Skeletal muscle satellite cell (primary cell): ENCODE results near the gene LAMTOR4.
"Not testable (repeated sequence)": the region's sequence is repeated elsewhere in the genome, so short reads cannot be mapped to it uniquely, and the experiment has no call there.

Experiments
- H3K27me3 ChIP-seq: 2 replicates; pipeline ENCODE4 v1.7.0; 2013; ENCODE audit warnings: low read length; ENCODE audit not compliant: control insufficient read depth, insufficient read depth
- H3K36me3 ChIP-seq: 2 replicates; pipeline ENCODE4 v1.7.0; 2013; ENCODE audit warnings: mild to moderate bottlenecking, control low read depth, low read length; ENCODE audit not compliant: insufficient read depth
- H3K4me1 ChIP-seq: 2 replicates; pipeline ENCODE4 v1.7.0; 2013; ENCODE audit warnings: low read length; ENCODE audit not compliant: control insufficient read depth, insufficient read depth
- H3K4me2 ChIP-seq: 2 replicates; pipeline ENCODE4 v1.7.0; 2013; ENCODE audit warnings: mild to moderate bottlenecking, low read length
- H3K4me3 ChIP-seq: 2 replicates; pipeline ENCODE4 v1.7.0; 2013; ENCODE audit warnings: low read length
- H3K9ac ChIP-seq: 2 replicates; pipeline ENCODE4 v1.7.0; 2013; ENCODE audit warnings: mild to moderate bottlenecking, low read depth, low read length, moderate library complexity
- H3K9me3 ChIP-seq: replicated peaks from 2 replicates; pipeline ENCODE4 v1.7.0; 2013; ENCODE audit warnings: mild to moderate bottlenecking, control low read depth, low read length

Gene LAMTOR4

GRCh38 chr7:100142461-100142860, 6.3 kb upstream of the LAMTOR4 start:
- Histone ChIP-seq H3K36me3 (no peaks in the 10 kb centered on the region), H3K27me3 (peaks cover 17% of the 10 kb centered on the region), H3K4me1 (no peaks in the 10 kb centered on the region), H3K4me3 (no peak overlapping the region), H3K9ac (no peak overlapping the region), H3K9me3 (no peaks in the 10 kb centered on the region), H3K4me2 (no peak overlapping the region)

GRCh38 chr7:100146350-100146749, 2.4 kb upstream of the LAMTOR4 start:
- H3K9ac ChIP-seq, H3K4me1 ChIP-seq, H3K9me3 ChIP-seq, H3K4me3 ChIP-seq, H3K27me3 ChIP-seq, H3K36me3 ChIP-seq, H3K4me2 ChIP-seq: not testable (repeated sequence)

- Histone ChIP-seq H3K4me1 (peaks cover 7% of the 10 kb centered on the region), H3K36me3 (no peaks in the 10 kb centered on the region), H3K9ac (no peak overlapping the region), H3K4me3 (no peak overlapping the region), H3K27me3 (peaks cover 5% of the 10 kb centered on the region), H3K9me3 (no peaks in the 10 kb centered on the region), H3K4me2 (no peak overlapping the region)
Observed at GRCh38 chr7:100147278-100147677, 1.4 kb upstream of the LAMTOR4 start.

GRCh38 chr7:100148225-100148558, 526 bp upstream of the LAMTOR4 start:
- Histone ChIP-seq H3K4me2 (peak overlapping the region; percentile 86), H3K9ac (peak overlapping the region; percentile 64), H3K4me3 (peak overlapping the region; percentile 65), H3K4me1 (peaks cover 7% of the 10 kb centered on the region), H3K9me3 (no peaks in the 10 kb centered on the region), H3K36me3 (peaks cover 2% of the 10 kb centered on the region), H3K27me3 (no peaks in the 10 kb centered on the region)

DNA sequence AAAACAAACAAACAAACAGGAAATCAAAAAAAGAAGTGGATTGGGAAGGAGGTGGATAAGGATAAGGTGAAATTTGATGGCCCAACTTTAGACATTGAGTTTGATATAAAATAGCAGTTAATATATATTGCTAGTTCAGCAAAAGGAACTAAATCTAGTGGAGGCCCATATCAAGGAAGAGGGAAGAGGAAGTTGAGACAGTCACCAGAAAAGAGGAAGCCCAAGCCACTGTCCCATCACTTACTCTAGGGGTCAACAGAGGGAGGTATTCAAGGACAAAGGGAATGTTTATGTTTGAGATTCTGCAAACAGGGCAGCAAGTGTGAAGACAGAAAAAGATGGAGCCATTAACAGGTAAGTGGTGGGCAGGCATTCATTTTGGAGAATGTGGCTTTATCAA, 3.7 kb downstream of the LAMTOR4 start:
- Histone ChIP-seq H3K9me3 (no peaks in the 10 kb centered on the region), H3K4me3 (no peak overlapping the region), H3K4me2 (no peak overlapping the region), H3K4me1 (peaks cover 13% of the 10 kb centered on the region), H3K9ac (no peak overlapping the region), H3K36me3 (peaks cover 40% of the 10 kb centered on the region), H3K27me3 (no peaks in the 10 kb centered on the region)

GRCh38 chr7:100152937-100153666, 4.4 kb downstream of the LAMTOR4 start:
- Histone ChIP-seq H3K4me3 (no peak overlapping the region), H3K4me1 (peaks cover 18% of the 10 kb centered on the region), H3K9me3 (no peaks in the 10 kb centered on the region), H3K4me2 (no peak overlapping the region), H3K36me3 (peaks cover 40% of the 10 kb centered on the region), H3K27me3 (no peaks in the 10 kb centered on the region), H3K9ac (no peak overlapping the region)

- Histone ChIP-seq H3K9me3 (no peaks in the 10 kb centered on the region), H3K4me1 (peaks cover 19% of the 10 kb centered on the region), H3K36me3 (peaks cover 40% of the 10 kb centered on the region)
Observed at GRCh38 chr7:100153708-100154535, 5.2 kb downstream of the LAMTOR4 start.

GRCh38 chr7:100154651-100155491, 6.2 kb downstream of the LAMTOR4 start:
- Histone ChIP-seq H3K4me2 (no peak overlapping the region), H3K9ac (no peak overlapping the region), H3K4me1 (peaks cover 22% of the 10 kb centered on the region), H3K9me3 (no peaks in the 10 kb centered on the region), H3K4me3 (no peak overlapping the region), H3K27me3 (no peaks in the 10 kb centered on the region), H3K36me3 (peaks cover 40% of the 10 kb centered on the region)

More at GRCh38 chr7:100153708-100154535, 5.2 kb downstream of the LAMTOR4 start:
- Histone ChIP-seq H3K27me3 (no peaks in the 10 kb centered on the region), H3K4me2 (no peak overlapping the region), H3K4me3 (no peak overlapping the region), H3K9ac (no peak overlapping the region)

- H3K9me3 ChIP-seq, result no peaks in the 10 kb centered on the region
- no peak overlapping the region for H3K9ac ChIP-seq
- H3K27me3 ChIP-seq, result no peaks in the 10 kb centered on the region
- H3K36me3 ChIP-seq, result peaks cover 40% of the 10 kb centered on the region
- peaks cover 17% of the 10 kb centered on the region for H3K4me1 ChIP-seq
- no peak overlapping the region for H3K4me3 ChIP-seq
- no peak overlapping the region for H3K4me2 ChIP-seq
Observed at GRCh38 chr7:100155553-100156317, 7.0 kb downstream of the LAMTOR4 start.

DNA sequence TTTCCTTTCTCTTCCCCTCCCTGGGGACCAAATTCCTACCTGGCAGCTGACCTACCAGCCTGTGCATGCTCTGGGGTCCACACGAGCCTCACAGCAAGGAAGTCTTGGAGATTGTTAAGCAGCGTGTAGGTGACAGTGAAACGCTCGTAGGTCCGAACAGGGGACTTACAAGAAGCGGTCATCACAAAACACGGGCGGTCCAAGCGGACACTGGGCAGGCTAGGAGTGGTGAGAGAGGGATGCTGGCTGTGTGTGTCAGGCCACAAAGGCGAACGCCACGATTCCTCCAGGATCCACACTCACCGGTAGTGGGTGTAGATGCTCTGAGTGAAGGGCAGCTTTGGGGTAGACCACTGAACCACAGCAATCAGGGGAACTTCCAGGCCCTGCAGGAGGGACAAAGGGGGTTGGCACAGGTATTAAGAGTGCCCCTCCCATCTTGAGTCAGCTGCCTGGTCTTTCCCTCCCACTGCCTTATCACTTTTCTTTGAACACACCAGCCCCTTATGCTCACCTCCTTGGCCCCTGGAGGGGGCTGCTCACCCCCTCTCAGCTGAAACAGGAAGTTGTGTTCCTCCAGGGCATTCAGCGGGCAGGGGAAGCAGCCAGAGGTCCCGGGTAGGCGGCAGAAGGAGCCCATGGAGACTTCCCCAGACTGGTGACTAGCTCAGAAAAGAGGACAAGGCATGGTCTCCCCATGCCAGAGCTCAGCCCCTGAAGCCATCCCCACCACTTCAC, 7.8 kb downstream of the LAMTOR4 start:
- Histone ChIP-seq H3K4me3 (no peak overlapping the region), H3K36me3 (peaks cover 40% of the 10 kb centered on the region), H3K9ac (no peak overlapping the region), H3K4me1 (peaks cover 17% of the 10 kb centered on the region), H3K4me2 (peak overlapping the region; percentile 92), H3K27me3 (no peaks in the 10 kb centered on the region), H3K9me3 (no peaks in the 10 kb centered on the region)
